HL-60 (cell line): ENCODE results near the gene CREB3.

Experiments
- POLR2AphosphoS5 ChIP-seq: IDR thresholded peaks from 2 replicates; pipeline ENCODE4 v1.6.1; 2012; ENCODE audit warnings: low read depth
- TF ChIP-seq, protein P1 (sequence below): IDR thresholded peaks from one replicate; pipeline ENCODE4 v1.5.1; 2011; ENCODE audit warnings: low read length, control low read depth, inconsistent platforms; ENCODE audit not compliant: insufficient read depth

DNA sequence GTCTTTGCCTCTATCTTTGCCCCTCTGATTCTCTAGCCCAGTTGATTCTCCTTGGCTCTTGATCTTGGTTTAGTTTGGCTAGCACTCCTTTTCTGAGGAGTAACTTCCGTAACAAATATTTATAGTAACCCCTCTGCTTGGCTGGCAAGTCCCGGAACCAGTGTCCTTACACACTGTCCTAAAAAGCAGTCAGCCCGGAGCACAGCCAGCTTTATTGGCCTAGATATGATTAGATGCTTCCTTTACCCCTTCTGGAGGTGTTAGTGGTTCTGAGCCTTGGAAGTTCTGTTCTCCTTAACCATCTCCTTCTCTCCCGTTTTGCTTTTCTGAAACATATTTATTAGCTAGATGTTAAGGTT lies 38.6 kb downstream of the CREB3 start:
- TF ChIP-seq, protein P1, sequence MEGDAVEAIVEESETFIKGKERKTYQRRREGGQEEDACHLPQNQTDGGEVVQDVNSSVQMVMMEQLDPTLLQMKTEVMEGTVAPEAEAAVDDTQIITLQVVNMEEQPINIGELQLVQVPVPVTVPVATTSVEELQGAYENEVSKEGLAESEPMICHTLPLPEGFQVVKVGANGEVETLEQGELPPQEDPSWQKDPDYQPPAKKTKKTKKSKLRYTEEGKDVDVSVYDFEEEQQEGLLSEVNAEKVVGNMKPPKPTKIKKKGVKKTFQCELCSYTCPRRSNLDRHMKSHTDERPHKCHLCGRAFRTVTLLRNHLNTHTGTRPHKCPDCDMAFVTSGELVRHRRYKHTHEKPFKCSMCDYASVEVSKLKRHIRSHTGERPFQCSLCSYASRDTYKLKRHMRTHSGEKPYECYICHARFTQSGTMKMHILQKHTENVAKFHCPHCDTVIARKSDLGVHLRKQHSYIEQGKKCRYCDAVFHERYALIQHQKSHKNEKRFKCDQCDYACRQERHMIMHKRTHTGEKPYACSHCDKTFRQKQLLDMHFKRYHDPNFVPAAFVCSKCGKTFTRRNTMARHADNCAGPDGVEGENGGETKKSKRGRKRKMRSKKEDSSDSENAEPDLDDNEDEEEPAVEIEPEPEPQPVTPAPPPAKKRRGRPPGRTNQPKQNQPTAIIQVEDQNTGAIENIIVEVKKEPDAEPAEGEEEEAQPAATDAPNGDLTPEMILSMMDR = no peak
- TF ChIP-seq POLR2AphosphoS5 = no peak
